ENCODE data around the gene STARD5. TPM values are rescaled to one million over a fixed set of nuclear protein-coding genes. Genes with fewer than 3 reads are reported as not detected.

Gene STARD5
- total and polyA plus RNA-seq, 4 donors, result 1.1 to 47.0 (median 35.7) TPM

GRCh38 chr15:81263477-81263876, 60.5 kb downstream of the STARD5 start:
- 87% methylated on average over 4 of the region's 4 CpGs for WGBS
- Histone ChIP-seq H3K9me3 (ENCODE audit: control insufficient read depth in 4 of 4, low read length in 3 of 4) (no peaks in the 10 kb centered on the region), H3K4me1 (ENCODE audit: control insufficient read depth in 4 of 4, insufficient read depth in 4 of 4, low read length in 3 of 4) (peaks cover 0 to 18% (median 14%) of the 10 kb centered on the region in 4 donors), H3K4me3 (ENCODE audit: low read depth in 1 of 3, low read length in 3 of 3) (no peak overlapping the region), H3K27me3 (ENCODE audit: control insufficient read depth in 4 of 4, insufficient read depth in 4 of 4, low read length in 3 of 4) (no peaks in the 10 kb centered on the region), H3K36me3 (ENCODE audit: control insufficient read depth in 4 of 4, insufficient read depth in 3 of 4, low read depth in 1 of 4, low read length in 3 of 4) (peaks cover 0 to 1% (median 0%) of the 10 kb centered on the region in 4 donors), H3K9ac (ENCODE audit: low read depth in 1 of 2, low read length in 2 of 2) (no peak overlapping the region), H3K27ac (ENCODE audit: low read depth in 1 of 2, low read length in 2 of 2) (no peak overlapping the region)
- DNase-seq (ENCODE audit: low spot score), result no peak
- TF ChIP-seq CTCF (IDR thresholded peaks at IDR 0.05; ENCODE audit: low read depth, low read length, missing input control) (no peak), HNF4G (IDR thresholded peaks at IDR 0.05) (no peak), YY1 (IDR thresholded peaks at IDR 0.05) (no peak), MAX (IDR thresholded peaks at IDR 0.05) (no peak), REST (IDR thresholded peaks at IDR 0.05) (no peak), JUND (IDR thresholded peaks at IDR 0.05) (no peak), NR2F2 (IDR thresholded peaks at IDR 0.05) (no peak), RAD21 (IDR thresholded peaks at IDR 0.05) (no peak), ZBTB33 (IDR thresholded peaks at IDR 0.05) (no peak), FOXA2 (IDR thresholded peaks at IDR 0.05) (no peak), SP1 (IDR thresholded peaks at IDR 0.05) (no peak), RXRA (IDR thresholded peaks at IDR 0.05) (no peak), GABPA (IDR thresholded peaks at IDR 0.05 in 1 of 2, conservative IDR thresholded peaks at IDR 0.05 in 1 of 2) (no peak), FOXA1 (IDR thresholded peaks at IDR 0.05) (no peak), ATF3 (IDR thresholded peaks at IDR 0.05) (no peak), HNF4A (conservative IDR thresholded peaks at IDR 0.05) (no peak), TAF1 (conservative IDR thresholded peaks at IDR 0.05) (no peak), EGR1 (IDR thresholded peaks at IDR 0.05; ENCODE audit: low read depth in 2 of 2) (no peak)
